NCI-H460 (cell line): Measurements from ENCODE around the gene GNG13. TPM values are rescaled to one million over a fixed set of nuclear protein-coding genes. Genes with fewer than 3 reads are reported as not detected.
"Not testable (repeated sequence)": the region's sequence is repeated elsewhere in the genome, so short reads cannot be mapped to it uniquely, and the experiment has no call there.

Source experiments
- DNase-seq: peaks from one replicate; pipeline ENCODE4 v3.0.0-alpha.2; 2016; ENCODE audit warnings: low read depth; ENCODE audit errors: extremely low read depth
- polyA plus RNA-seq: library from polyadenylated mRNA; depleted of rRNA; stranded (reverse); fragments of >200 nt; gene quantifications from 2 replicates; pipeline ENCODE4 v1.2.3, GENCODE V29; 2014; cell fraction: nucleus; rRNA removed
- total RNA-seq: library from RNA; depleted of rRNA; stranded (reverse); fragments of >200 nt; shearing (Covaris generic); gene quantifications from 2 replicates; pipeline ENCODE4 v1.2.3, GENCODE V29; 2014; rRNA removed

Gene GNG13, protein sequence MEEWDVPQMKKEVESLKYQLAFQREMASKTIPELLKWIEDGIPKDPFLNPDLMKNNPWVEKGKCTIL
- not detected in 2 replicates for total RNA-seq
- not detected in 2 replicates for polyA plus RNA-seq

DNA sequence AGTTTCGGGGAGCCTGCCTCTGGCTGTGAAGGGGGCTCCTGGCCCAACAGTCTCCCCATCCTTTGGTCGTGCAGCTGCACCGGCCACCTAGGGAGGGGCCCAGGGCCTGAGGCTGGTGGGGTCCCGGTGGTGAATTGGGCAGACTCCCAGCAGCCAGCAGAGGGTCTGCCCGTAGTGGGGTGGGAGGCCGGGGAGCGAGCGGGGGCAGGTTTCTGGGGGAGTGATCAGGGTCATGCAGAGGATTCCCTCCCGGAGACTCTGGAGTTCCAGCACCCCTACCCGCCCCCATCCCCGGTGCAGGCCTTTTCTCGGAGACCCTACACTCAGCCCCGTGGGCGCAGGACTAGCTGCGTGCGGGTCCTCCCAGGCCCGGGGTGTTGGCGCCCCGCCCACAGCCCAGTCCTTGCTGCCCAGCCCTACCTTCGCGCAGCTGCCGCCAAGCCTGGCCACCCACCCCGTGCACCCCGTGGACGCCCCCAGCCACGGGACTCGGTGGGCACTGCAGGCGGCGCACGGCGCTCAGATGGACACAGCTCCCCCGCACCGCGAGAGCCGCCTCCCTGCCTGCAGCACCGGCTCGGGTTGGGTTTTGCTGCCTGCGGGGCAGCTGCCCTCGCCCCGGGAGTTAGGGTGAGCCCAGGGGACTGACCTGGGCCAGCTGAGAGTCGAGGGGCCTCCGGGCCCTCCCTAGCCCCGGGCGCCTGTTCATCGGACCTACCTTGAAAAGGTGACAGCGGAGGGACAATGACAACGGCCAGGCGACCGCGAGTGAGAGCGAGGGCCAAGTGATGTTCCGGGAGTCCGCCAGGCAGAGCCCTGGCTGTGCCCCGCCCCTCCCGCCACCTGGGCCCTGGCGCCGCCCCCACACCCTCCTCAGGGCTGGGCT, at the start of gene GNG13:
Gene GNG13 (minus strand): TSS at position 787 of the 886 bp plus-strand sequence. CDS start 1,657 bp downstream, outside the sequence.
- DNase-seq, result no peak

DNA sequence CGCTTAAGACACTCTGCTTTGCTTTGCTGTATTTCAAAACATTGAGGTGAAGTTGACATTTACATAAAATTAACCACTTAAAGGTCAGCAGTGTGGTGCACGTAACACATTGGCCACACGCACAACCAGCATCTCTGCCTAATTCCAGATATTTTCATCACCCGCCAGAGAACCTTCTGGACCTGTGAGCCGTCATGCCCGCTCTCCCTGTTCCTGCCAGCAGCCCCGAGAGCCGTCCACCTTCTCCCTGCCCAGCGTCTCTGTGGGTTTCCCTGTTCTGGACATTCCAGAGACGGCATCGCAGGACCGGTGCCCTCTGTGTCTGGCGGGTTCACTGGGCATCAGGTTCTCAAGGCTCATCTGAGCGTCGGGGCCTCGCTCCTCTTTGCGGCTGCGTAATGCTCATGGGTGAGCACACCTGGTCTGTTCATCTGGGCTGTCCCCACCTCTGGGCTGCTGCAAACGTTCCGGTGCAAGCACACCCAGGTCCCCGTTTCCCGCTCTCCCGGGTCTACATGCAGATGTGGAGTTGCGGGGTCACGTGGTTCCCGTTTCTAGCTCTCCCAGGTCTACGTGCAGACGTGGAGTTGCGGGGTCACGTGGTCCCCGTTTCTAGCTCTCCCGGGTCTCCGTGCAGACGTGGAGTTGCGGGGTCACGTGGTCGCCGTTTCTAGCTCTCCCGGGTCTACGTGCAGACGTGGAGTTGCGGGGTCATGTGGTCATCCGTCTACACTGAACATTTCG, 48.1 kb upstream of the GNG13 start:
- DNase-seq, result no peak

DNA sequence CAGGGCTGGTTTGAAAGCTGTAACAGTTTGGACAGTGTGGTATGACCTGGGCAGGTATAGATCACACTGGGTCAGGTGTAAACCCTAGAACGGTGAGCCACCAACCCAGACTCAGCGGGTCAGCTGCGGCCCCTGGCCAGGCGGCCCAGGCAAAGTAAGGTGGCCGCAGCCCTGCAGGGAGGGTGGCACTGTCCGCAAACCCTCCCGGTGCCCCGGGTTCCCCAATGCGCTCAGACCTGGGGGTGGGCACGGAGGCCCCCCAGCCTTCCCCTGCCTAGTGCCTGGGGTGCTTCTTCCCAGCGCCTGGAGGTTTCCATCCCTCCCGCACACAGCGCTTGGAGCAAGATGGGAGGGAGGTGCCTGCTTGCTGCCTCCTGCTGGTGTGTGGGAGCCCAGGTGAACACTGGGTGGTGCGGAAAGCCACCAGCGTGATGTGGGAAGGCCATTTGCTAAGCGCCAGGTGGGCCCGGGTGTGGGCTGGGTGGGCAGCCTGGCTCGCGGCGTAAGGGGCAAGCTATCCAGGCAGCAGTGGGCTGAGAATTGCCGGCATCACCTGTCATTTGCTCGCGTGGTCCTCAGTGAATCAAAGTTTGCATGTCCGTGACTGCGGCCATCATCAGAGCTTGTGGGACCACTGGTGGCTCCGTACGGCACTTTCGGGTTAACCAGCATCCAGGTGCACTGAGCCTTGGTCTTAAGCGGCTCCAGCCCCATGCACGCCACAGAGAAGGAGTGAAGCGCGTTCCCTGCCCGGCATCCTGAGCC, 47.3 kb upstream of the GNG13 start:
- no peak for DNase-seq

DNA sequence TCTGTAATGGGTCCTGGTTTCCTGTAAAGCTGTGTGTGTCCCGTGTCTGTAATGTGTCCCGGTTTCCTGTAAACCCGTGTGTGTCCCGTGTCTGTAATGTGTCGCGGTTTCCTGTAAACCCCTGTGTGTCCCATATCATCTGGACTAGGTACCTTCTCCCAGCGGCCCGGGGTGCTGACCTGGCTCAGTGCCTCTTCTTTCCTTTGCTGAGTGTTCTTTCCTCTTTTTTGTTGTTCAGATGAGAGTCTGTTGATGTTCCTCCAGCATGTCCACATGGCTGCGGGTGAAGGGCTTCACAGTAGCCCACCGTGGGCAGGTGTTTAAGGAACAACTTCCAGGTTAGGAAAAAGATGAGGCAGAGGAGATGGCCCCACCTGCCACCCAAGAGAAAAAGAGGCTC, 46.6 kb upstream of the GNG13 start:
- DNase-seq, result no peak

DNA sequence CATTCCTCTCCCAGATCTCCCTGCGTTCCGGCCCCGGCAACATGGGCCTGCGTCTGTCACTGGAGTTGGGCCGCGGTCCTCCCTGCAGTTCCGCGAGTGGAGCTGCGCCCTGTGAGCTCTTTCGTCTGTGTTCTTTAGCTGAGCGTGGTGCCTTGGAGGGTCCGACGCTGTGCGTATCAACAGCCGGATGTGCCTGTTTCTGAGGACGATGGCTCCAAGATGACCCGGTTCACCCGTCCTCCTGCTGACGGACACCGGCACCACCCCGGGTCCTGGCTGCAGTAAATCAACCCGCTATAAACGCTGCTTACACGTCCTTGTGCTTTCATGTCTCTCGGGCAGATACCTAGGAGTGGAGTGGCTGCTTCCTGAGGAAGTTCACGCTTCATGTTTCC, 44.8 kb upstream of the GNG13 start:
- DNase-seq, result no peak

DNA sequence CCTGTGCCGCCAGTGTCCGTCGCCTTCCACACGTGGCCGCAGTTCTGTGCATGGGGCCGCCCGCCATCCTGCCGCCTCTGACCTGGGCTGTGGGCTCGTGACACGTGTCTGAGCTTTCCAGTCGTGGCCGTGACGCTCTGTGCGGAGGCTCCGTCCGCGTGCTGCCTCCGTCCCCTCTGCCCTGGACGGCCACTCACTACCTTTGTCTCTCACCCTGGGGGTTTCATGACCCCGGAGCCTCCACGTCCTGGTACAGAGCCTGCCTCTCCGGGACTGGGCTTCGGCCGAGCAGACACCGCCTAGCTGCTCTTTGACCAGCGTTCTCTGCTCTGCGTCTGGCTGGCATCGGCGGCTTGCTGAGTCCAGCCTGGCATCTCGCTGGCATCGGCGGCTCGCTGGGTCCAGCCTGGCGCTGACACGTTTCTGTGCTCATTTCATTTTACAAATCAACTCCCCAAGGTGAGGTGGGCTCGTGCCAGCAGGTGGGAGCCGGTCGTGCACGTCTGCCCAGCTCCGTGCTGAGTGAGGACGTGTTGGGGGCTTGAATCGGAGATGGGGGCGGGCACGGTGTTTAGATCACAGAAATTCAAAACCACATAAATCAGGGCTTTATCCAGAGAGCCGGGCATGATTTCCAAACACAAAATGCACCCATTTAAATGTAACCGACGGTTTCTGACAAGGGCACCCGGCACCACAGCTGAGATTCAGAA, 44.3 kb upstream of the GNG13 start:
- no peak for DNase-seq

DNA sequence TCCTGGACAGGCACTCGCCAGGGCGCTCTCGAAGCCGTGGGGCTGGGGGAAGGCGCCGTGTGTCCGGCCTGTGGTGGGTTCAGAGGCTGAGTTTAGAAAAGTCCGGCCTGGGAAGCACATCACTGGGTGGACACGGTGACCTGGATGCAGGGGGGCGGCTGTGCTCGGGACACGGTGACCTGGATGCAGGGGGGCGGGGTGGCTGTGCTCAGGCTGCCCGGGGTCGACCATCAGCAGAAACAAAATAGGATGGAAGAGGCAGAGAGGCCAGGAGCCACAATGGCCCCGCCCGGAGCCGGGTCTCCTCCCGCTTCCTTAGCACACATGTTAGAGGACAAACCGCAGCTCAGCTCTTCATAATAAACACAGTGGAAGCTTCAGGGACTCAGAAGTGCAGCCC, 43.2 kb upstream of the GNG13 start:
- DNase-seq, result no peak

DNA sequence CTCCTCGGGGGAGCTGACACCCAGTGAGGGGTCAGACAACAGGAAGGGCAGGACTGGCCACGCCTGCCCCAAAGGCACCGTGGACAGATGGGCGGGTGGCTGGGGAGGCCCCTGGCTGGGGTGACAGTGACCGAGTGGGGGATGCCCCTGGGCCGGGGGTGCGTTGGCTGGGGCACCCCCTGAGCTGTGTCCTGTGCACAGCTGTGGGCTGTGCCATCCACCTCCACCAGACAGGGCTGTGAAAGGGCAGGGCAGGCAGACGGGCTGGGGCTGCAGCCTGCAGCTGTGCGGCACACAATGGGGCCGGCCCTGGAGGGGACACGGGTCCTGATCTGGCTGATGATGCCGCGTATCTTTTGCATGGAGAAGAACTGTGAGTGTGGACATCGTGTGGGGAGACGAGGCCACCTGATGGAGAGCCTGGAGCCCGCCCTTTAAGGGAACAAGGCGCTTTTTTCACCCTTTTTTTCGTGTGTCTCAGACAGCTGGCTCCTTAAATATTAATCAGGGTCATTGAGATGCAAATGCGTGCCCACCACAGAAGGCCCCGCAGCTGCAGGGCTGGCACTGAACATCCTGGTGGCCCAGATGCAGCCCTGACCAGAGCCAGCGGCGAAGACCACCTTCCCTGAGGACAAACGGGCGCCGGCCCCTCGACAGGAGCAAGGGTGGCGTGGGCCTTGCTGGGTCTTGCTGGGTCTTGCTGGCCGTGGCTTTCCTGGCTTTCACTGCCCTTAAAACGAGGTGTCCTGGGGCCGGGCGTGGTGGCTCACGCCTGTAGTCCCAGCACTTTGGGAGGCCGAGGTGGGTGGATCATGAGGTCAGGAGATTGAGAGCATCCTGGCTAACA, 42.4 kb upstream of the GNG13 start:
- DNase-seq, result no peak

DNA sequence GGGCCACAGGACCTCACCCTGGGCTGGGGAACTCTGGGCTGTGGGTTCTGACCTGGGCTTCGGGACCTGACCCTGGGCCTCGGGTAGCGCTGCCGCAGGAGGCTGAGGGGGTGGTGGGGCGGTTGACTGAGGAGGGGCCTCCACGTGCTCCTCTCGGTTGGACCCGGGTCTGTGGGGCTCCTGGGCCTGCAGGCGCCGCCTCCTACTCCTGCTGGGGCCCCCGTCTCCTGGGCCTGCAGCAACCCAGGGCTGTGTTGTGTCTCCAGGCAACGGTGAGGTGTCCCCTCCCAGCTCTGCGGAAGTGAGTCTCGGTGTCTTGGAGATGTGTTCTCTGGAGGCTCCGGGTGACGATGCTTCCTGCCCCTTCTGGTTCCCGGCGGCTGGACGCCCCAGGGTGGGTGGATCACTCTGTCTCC, 41.5 kb upstream of the GNG13 start:
- no peak for DNase-seq

DNA sequence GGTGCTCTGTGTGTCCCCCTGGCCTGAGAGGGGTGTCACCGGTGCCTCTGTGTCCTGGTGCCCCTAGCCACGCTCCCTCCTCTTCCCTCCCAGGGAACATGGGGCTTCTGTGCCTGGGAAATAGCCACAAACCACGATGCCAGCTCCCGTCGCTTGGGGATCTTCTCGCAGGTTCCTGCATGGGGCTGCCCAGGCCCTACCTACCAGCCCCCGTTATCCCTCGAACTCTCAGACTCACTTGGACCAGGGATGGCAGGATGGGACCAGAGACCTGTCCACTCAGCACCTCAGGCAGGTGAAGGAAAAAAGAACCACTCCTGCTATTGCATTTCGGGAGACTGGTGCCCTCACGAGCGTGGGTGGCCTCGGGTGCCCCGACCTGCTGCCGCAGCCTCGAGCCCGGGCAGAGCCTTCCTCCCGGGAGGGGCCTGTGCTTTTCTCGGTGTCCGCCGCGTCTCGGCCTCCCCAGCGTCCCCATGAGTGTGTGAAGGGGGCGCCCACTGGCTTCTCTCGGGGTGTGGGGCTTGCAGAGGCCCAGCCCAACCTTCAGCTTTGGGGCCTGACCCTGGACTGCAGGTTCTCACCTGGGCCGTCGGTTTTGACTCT, 41.0 kb upstream of the GNG13 start:
- no peak for DNase-seq

DNA sequence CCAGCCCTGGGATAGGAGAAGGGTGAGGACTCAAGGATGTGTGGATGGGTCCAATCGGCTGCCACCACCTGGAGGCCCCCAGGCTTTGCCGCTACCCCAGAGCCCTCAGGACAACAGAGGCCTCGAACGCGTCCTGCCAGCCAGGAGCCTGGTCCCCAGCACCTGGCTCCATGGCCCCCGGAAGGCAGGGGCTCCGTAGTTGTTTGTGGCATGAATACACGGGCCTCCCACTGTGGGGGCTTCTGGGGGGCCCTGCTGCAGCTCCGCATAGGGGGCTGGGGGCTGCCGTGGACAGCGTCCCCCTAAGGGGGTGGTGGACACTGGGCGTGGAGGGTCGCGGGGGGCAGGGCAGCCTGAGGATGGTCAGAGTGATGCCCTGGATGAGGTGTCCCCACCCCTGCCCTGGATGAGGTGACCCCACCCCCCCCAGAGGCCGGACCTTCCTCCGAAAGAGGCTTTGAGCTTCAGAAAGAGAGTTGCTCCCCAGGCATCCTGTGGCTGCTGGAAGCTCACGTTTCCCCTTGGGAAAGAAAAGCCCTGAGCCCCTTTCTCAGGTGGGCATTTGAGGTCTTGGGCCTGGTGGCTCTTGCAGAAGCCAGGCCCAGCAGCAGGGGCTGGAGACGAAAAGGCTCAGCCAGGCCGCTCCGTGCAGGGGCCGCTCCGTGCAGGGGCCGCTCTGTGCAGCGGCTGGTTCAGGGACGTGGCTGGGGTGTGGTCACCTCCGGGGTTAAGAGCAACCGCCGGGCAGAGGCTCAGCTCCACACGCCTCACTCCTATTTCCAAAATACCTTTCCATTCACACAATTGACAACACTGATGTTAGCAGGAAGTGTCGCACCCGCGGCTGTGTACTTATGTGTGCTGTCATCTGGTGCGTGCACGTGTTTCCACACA, 40.3 kb upstream of the GNG13 start:
- DNase-seq, result no peak

DNA sequence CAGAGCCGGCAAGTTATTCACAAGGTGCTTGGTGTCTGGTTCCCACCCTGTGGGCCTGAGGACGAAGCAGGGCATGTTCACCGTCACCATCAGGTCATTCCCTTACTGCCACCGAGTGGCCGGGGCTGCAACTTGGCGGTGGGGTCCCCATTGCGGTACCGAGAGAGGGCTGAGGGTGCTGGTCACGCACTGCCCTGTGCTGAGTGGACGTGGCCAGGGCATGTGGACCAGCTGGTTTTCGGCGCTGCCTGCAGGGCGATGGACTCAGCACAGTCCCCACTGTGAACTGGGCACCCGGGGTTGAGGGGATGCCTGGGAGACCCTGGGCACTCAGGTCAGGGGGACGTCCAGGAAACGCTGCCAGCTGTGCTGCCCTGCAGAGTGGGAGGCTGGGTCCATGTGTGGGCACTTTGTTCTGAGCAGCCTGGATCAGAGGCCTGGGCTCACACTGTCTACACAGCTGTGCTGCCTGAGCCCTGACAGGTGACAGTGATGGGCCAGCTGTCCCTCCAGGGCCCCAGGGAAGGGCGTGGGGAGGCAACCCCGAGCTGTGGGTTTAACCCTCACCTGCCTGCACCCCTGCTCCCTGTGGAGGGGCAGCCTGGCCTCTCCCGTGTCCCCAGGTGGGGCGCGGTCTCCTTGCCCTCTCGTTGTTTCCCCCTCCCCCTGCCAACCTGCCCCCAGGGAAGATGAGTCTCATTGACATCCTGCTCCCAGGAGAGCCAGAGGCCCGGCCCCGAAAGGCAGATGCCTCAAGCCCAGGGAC, 39.3 kb upstream of the GNG13 start:
- no peak for DNase-seq

DNA sequence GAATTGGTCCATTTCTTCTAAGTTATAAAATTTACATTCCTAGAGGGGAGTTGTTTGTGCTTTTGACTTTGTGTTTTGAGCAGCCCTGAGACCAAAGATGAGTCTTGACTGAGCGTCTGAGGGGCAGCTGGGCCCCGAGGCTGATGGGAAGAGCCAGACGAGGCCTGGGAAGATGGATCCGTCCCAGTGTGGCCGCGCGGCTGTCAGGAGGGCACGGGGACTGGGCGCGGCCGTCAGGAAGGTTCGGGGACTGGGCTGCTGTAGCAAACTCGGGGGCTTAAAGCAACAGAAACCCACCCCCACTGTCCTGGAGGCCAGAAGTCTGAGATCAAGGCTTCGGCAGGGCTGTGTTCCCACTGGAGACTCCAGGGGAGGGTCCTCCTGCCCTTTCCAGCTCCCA, 38.2 kb upstream of the GNG13 start:
- no peak for DNase-seq

DNA sequence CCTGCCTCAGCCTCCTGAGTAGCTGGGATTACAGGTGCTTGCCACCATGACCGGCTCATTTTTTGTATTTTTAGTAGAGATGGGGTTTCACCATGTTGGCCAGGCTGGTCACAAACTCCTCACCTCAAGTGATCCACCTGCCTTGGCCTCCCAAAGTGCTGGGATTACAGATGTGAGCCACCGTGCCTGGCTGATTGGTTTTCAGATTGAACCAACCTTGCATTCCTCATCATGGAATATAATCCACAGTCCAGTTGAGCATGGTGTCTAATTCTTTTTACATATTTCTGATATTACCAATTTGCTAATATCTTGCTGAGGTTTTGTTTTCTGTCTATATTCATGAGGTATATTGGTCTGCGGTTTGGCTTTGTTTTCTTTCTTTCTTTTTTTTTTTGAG, 36.3 kb upstream of the GNG13 start:
- DNase-seq, result not testable (repeated sequence)

DNA sequence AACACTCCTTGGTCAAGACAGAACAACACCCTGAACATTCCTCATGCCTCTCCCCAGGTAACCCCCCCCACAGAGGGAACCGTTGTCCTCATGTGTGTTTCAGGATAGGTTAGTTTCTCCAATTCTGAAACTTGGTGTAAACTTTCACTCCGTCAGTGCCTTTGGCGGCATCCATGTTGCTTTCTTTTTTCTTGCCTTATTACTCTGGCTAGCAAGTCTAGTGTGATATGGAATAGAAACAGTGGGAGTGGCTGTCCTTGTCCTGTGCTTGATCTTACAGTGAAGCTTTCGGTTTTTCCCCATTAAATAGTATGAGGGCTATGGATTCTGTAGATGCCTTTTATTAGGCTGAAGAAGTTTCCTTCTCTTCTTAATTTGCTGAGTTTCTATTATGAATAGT, 35.7 kb upstream of the GNG13 start:
- DNase-seq, result no peak

DNA sequence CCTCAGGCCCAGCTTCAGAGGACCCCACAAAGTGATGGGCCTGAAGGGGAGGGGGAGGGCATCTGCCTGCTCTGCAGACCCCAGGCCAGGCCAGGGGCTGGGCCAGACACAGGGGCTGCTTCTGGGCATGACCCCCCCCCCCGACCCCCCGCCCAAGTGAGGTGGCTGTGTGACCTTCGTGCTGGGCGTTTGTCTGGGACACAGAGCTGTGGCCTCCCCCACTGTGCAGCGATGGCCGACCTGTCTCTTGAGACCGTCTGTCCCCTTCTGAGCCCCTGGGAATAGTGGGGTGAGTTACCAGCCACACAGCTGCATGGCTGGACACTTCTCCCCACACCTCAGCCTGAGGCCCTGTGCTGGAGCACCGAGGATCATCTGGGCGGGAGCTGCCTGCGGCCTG, 34.8 kb upstream of the GNG13 start:
- DNase-seq, result no peak

DNA sequence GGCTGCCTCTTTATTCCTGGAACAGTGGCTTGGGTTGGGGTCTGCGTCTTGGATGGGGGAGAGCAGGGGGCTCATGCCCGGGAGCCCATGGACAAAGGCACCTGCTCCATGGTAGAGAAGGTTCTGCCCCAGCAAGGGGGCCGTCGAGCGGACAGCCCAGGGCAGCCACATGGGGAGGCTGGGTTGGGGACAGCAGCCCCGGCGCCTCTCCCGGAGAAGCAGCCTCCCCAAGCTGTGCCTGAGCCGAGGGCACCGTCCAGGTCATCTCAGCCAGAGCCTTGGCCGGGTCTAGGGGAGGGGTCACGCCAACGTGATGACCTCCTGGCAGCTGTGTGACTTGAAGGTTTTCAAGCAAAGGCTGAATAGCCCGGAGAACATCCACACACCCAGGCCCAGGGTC, 32.9 kb upstream of the GNG13 start:
- no peak for DNase-seq
